ENCODE data around the gene TMEM271.

Gene TMEM271

GRCh38 chr4:620201-620600, 44.1 kb upstream of the TMEM271 start:
- no peak for DNase-seq
- H2BK12ac ChIP-seq (ENCODE audit: low read length): no peak overlapping the region
- no peak overlapping the region for H3K18ac ChIP-seq (ENCODE audit: low read length)
- no peak overlapping the region for H3K4me3 ChIP-seq (ENCODE audit: low read depth, low read length)
- no peak overlapping the region for H2AK5ac ChIP-seq (ENCODE audit: low read length)
- no peak overlapping the region for H3K9ac ChIP-seq (ENCODE audit: low read length)
- no peak overlapping the region for H4K12ac ChIP-seq (ENCODE audit: low read depth, low read length)
- peaks cover 4% of the 10 kb centered on the region for H3K79me1 ChIP-seq (ENCODE audit: low read length)
- no peak overlapping the region for H3K4me2 ChIP-seq (ENCODE audit: low read length)
- no peak overlapping the region for H3K4ac ChIP-seq (ENCODE audit: low read depth, low read length)
- no peak overlapping the region for H2AFZ ChIP-seq (ENCODE audit: insufficient read depth, low read length, poor library complexity)
- no peaks in the 10 kb centered on the region for H3K79me2 ChIP-seq (ENCODE audit: control insufficient read depth, insufficient read depth, low read length, poor library complexity)
- no peak overlapping the region for H4K8ac ChIP-seq (ENCODE audit: low read depth, low read length)
- no CpG with 5 or more reads among the region's 11 CpGs for WGBS (ENCODE audit: extremely low coverage, insufficient coverage, insufficient read length)
- peaks cover 21% of the 10 kb centered on the region in 2 experiments for H3K4me1 ChIP-seq (ENCODE audit: control insufficient read depth in 1 of 2, insufficient read depth in 2 of 2, low read length in 2 of 2)
- H3K23ac ChIP-seq (ENCODE audit: low read length): no peak overlapping the region
- H3K36me3 ChIP-seq (ENCODE audit: control insufficient read depth in 1 of 2, insufficient read depth in 2 of 2, low read length in 2 of 2): no peaks in the 10 kb centered on the region
- H2BK5ac ChIP-seq (ENCODE audit: low read depth, low read length, poor library complexity): no peak overlapping the region
- no peak overlapping the region for H3K14ac ChIP-seq (ENCODE audit: low read length)
- no peaks in the 10 kb centered on the region for H3K27me3 ChIP-seq (ENCODE audit: insufficient read depth, low read length)
- H4K91ac ChIP-seq (ENCODE audit: low read depth, low read length): no peak overlapping the region
- no peaks in the 10 kb centered on the region for H3K9me3 ChIP-seq (ENCODE audit: insufficient read depth, low read depth, low read length)
- H2BK120ac ChIP-seq (ENCODE audit: insufficient read depth, low read length, poor library complexity): no peak overlapping the region
- no peak overlapping the region for H3K27ac ChIP-seq (ENCODE audit: low read depth, low read length)

DNA sequence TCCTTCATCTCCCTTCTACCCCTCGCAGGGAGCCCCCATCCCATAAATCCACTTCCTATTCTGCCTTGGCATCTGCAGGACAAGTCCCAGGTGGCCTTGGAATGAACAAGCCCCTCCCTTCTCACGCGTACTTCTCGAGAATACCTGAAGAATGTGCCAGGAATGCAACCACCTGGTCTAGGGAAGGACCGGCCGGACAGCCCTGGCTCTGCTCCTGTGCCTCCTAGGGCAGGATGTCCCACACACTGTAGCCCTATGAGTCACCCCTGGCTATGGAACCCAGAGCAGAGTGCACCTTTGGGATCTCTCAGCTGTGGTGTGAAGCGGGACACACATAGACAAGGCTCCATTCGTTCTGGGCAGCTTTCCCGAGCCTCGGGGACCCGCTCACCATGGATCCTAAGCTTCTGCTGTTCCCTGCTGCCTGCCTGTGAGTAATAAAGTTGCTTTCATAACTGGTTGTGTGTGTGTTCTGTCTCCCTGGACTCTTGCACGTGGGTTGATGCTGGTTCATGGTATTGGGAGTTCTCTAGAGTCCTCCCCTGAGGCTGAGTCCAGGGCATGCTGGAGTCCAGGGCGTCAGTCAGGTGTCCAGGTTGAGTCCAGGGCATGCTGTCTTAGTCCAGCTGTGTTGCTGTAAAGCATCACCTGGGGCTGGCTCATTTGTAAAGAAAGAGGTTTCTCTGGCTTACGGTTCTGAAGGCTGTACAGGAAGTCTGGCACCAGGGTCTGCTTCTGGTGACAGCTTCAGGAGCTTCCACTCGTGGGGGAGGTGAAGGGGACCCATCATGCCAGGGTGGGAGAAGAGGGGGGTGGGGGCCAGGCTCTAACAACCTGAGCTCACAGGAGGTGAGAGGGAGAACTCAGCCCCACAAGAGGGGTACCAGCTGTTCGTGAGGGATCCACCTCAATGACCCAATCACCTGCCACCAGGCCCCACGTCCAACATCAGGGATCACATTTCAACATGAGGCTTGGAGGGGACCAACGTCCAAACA, 41.8 kb upstream of the TMEM271 start:
- H2AFZ ChIP-seq (ENCODE audit: insufficient read depth, low read length, poor library complexity): no peak overlapping the region
- H4K12ac ChIP-seq (ENCODE audit: low read depth, low read length): no peak overlapping the region

GRCh38 chr4:616911-617643, 41.0 kb upstream of the TMEM271 start:
- H3K27me3 ChIP-seq (ENCODE audit: insufficient read depth, low read length): no peaks in the 10 kb centered on the region
- peak overlapping the region; percentile 41 for H2BK120ac ChIP-seq (ENCODE audit: insufficient read depth, low read length, poor library complexity)
- H3K27ac ChIP-seq (ENCODE audit: low read depth, low read length): no peak overlapping the region

More for the DNA sequence above, 41.8 kb upstream of the TMEM271 start:
- no peak overlapping the region for H3K14ac ChIP-seq (ENCODE audit: low read length)
- WGBS (ENCODE audit: extremely low coverage, insufficient coverage, insufficient read length): no CpG with 5 or more reads among the region's 18 CpGs
- no peaks in the 10 kb centered on the region for H3K79me2 ChIP-seq (ENCODE audit: control insufficient read depth, insufficient read depth, low read length, poor library complexity)
- no peak overlapping the region for H3K4ac ChIP-seq (ENCODE audit: low read depth, low read length)
- H3K4me3 ChIP-seq (ENCODE audit: low read depth, low read length): no peak overlapping the region
- no peak overlapping the region for H4K91ac ChIP-seq (ENCODE audit: low read depth, low read length)
- H3K4me1 ChIP-seq (ENCODE audit: control insufficient read depth in 1 of 2, insufficient read depth in 2 of 2, low read length in 2 of 2): peaks cover 17% of the 10 kb centered on the region in 2 experiments
- no peak overlapping the region for H2AK5ac ChIP-seq (ENCODE audit: low read length)
- no peaks in the 10 kb centered on the region for H3K36me3 ChIP-seq (ENCODE audit: control insufficient read depth in 1 of 2, insufficient read depth in 2 of 2, low read length in 2 of 2)
- H3K9me3 ChIP-seq (ENCODE audit: insufficient read depth, low read depth, low read length): no peaks in the 10 kb centered on the region
- H2BK120ac ChIP-seq (ENCODE audit: insufficient read depth, low read length, poor library complexity): no peak overlapping the region
- H3K9ac ChIP-seq (ENCODE audit: low read length): no peak overlapping the region
- no peak overlapping the region for H2BK5ac ChIP-seq (ENCODE audit: low read depth, low read length, poor library complexity)
- H3K27ac ChIP-seq (ENCODE audit: low read depth, low read length): peak overlapping the region; percentile 24
- H3K18ac ChIP-seq (ENCODE audit: low read length): no peak overlapping the region
- DNase-seq: peak; percentile 93
- peak overlapping the region; percentile 28 for H2BK12ac ChIP-seq (ENCODE audit: low read length)
- no peak overlapping the region for H4K8ac ChIP-seq (ENCODE audit: low read depth, low read length)
- H3K27me3 ChIP-seq (ENCODE audit: insufficient read depth, low read length): no peaks in the 10 kb centered on the region
- peaks cover 4% of the 10 kb centered on the region for H3K79me1 ChIP-seq (ENCODE audit: low read length)
- peak overlapping the region; percentile 1 for H3K4me2 ChIP-seq (ENCODE audit: low read length)
- H3K23ac ChIP-seq (ENCODE audit: low read length): no peak overlapping the region

DNA sequence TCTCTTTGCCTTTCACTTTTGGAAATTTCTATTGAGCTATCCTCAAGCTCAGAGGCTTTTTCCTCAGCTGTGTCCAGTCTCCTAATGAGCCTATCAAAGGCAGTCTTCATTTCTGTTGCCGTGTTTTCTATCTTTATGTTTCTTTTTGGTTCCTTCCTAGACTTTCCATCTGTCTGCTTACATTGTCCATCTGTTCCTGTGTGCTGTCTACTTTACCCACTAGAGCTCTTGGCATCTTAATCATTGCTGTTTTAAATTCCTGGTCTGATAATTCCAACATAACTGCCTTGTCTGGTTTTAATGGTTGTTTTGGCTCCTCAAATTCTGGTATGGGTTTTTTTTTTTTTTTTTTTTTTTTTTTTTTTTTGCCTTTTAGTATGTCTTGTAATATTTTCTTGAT, 40.0 kb upstream of the TMEM271 start:
- Histone ChIP-seq H2BK120ac (ENCODE audit: insufficient read depth, low read length, poor library complexity) (no peak overlapping the region), H3K9ac (ENCODE audit: low read length) (no peak overlapping the region)

More at GRCh38 chr4:616911-617643, 41.0 kb upstream of the TMEM271 start:
- H4K12ac ChIP-seq (ENCODE audit: low read depth, low read length): no peak overlapping the region
- no peak overlapping the region for H4K8ac ChIP-seq (ENCODE audit: low read depth, low read length)
- no peak for DNase-seq
- H3K18ac ChIP-seq (ENCODE audit: low read length): peak overlapping the region; percentile 33
- peak overlapping the region; percentile 30 for H2AK5ac ChIP-seq (ENCODE audit: low read length)
- WGBS (ENCODE audit: extremely low coverage, insufficient coverage, insufficient read length): no CpG with 5 or more reads among the region's 27 CpGs
- H3K4me2 ChIP-seq (ENCODE audit: low read length): no peak overlapping the region
- no peak overlapping the region for H2AFZ ChIP-seq (ENCODE audit: insufficient read depth, low read length, poor library complexity)
- peaks cover 4% of the 10 kb centered on the region for H3K79me1 ChIP-seq (ENCODE audit: low read length)
- peak overlapping the region; percentile 72 for H2BK12ac ChIP-seq (ENCODE audit: low read length)
- peak overlapping the region; percentile 37 for H4K91ac ChIP-seq (ENCODE audit: low read depth, low read length)
- no peak overlapping the region for H3K9ac ChIP-seq (ENCODE audit: low read length)
- no peaks in the 10 kb centered on the region for H3K9me3 ChIP-seq (ENCODE audit: insufficient read depth, low read depth, low read length)
- H3K79me2 ChIP-seq (ENCODE audit: control insufficient read depth, insufficient read depth, low read length, poor library complexity): no peaks in the 10 kb centered on the region
- H3K4me1 ChIP-seq (ENCODE audit: control insufficient read depth in 1 of 2, insufficient read depth in 2 of 2, low read length in 2 of 2): peaks cover 17% of the 10 kb centered on the region in 2 experiments
- H3K4me3 ChIP-seq (ENCODE audit: low read depth, low read length): no peak overlapping the region
- no peak overlapping the region for H2BK5ac ChIP-seq (ENCODE audit: low read depth, low read length, poor library complexity)
- no peaks in the 10 kb centered on the region for H3K36me3 ChIP-seq (ENCODE audit: control insufficient read depth in 1 of 2, insufficient read depth in 2 of 2, low read length in 2 of 2)
- no peak overlapping the region for H3K23ac ChIP-seq (ENCODE audit: low read length)
- no peak overlapping the region for H3K14ac ChIP-seq (ENCODE audit: low read length)
- no peak overlapping the region for H3K4ac ChIP-seq (ENCODE audit: low read depth, low read length)

More for the DNA sequence above, 40.0 kb upstream of the TMEM271 start:
- H3K4me1 ChIP-seq (ENCODE audit: control insufficient read depth in 1 of 2, insufficient read depth in 2 of 2, low read length in 2 of 2): peaks cover 17 to 18% of the 10 kb centered on the region in 2 experiments
- no peak overlapping the region for H3K14ac ChIP-seq (ENCODE audit: low read length)
- H2BK5ac ChIP-seq (ENCODE audit: low read depth, low read length, poor library complexity): no peak overlapping the region
- no peaks in the 10 kb centered on the region for H3K27me3 ChIP-seq (ENCODE audit: insufficient read depth, low read length)
- peaks cover 4% of the 10 kb centered on the region for H3K79me1 ChIP-seq (ENCODE audit: low read length)
- no peak overlapping the region for H3K18ac ChIP-seq (ENCODE audit: low read length)
- WGBS (ENCODE audit: extremely low coverage, insufficient coverage, insufficient read length): no CpG with 5 or more reads among the region's 1 CpG
- H4K12ac ChIP-seq (ENCODE audit: low read depth, low read length): no peak overlapping the region
- H3K27ac ChIP-seq (ENCODE audit: low read depth, low read length): no peak overlapping the region
- no peak for DNase-seq
- H2AFZ ChIP-seq (ENCODE audit: insufficient read depth, low read length, poor library complexity): no peak overlapping the region
- no peak overlapping the region for H3K4me2 ChIP-seq (ENCODE audit: low read length)
- no peaks in the 10 kb centered on the region for H3K36me3 ChIP-seq (ENCODE audit: control insufficient read depth in 1 of 2, insufficient read depth in 2 of 2, low read length in 2 of 2)
- H4K91ac ChIP-seq (ENCODE audit: low read depth, low read length): no peak overlapping the region
- H4K8ac ChIP-seq (ENCODE audit: low read depth, low read length): no peak overlapping the region
- H3K4ac ChIP-seq (ENCODE audit: low read depth, low read length): no peak overlapping the region
- no peak overlapping the region for H2BK12ac ChIP-seq (ENCODE audit: low read length)
- H3K23ac ChIP-seq (ENCODE audit: low read length): no peak overlapping the region
- no peaks in the 10 kb centered on the region for H3K79me2 ChIP-seq (ENCODE audit: control insufficient read depth, insufficient read depth, low read length, poor library complexity)
- no peaks in the 10 kb centered on the region for H3K9me3 ChIP-seq (ENCODE audit: insufficient read depth, low read depth, low read length)
- no peak overlapping the region for H3K4me3 ChIP-seq (ENCODE audit: low read depth, low read length)
- H2AK5ac ChIP-seq (ENCODE audit: low read length): no peak overlapping the region
